Measurements from ENCODE around the gene MBOAT1. TPM values are rescaled to one million over a fixed set of nuclear protein-coding genes. Genes with fewer than 3 reads are reported as not detected.

Gene MBOAT1
- total RNA-seq, 4 donors from 2014 or later, result 9.6 to 24.3 (median 12.6) TPM

- Histone ChIP-seq H3K4me3 (replicated peaks in 1 of 3) (no peak overlapping the region), H3K27ac (no peak overlapping the region), H3K4me1 (peaks cover 8% of the 10 kb centered on the region in 2 donors), H3K27me3 (no peaks in the 10 kb centered on the region), H3K9me3 (no peaks in the 10 kb centered on the region), H3K36me3 (no peaks in the 10 kb centered on the region)
- intact Hi-C loops (cut with DNase I), result no loop called here
- 71 to 72% methylated on average over 4 of the region's 4 CpGs for WGBS, 2 donors
- DNase-seq, result no peak
- no peak for TF ChIP-seq POLR2A (IDR thresholded peaks at IDR 0.05)
- TF ChIP-seq CTCF (IDR thresholded peaks at IDR 0.05), result no peak
Measured at GRCh38 chr6:20159098-20159497, 53.2 kb downstream of the MBOAT1 start.

GRCh38 chr6:20158676-20159075 lies 53.6 kb downstream of the MBOAT1 start:
- intact Hi-C loops (cut with DNase I), result no loop called here
- no peaks in the 10 kb centered on the region for H3K9me3 ChIP-seq
- peaks cover 8% of the 10 kb centered on the region in 2 donors for H3K4me1 ChIP-seq
- no peaks in the 10 kb centered on the region for H3K27me3 ChIP-seq
- no peak overlapping the region for H3K4me3 ChIP-seq (replicated peaks in 1 of 3)
- TF ChIP-seq CTCF (IDR thresholded peaks at IDR 0.05) (no peak), POLR2A (IDR thresholded peaks at IDR 0.05) (no peak)
- 96 to 99% methylated on average over 4 of the region's 4 CpGs for WGBS, 2 donors
- H3K27ac ChIP-seq, result no peak overlapping the region
- H3K36me3 ChIP-seq, result no peaks in the 10 kb centered on the region
- no peak for DNase-seq

GRCh38 chr6:20156824-20157223 lies 55.4 kb downstream of the MBOAT1 start:
- peaks cover 8% of the 10 kb centered on the region in 2 donors for H3K4me1 ChIP-seq
- no peak overlapping the region for H3K4me3 ChIP-seq (replicated peaks in 1 of 3)
- H3K27me3 ChIP-seq, result no peaks in the 10 kb centered on the region
- no peak overlapping the region for H3K27ac ChIP-seq
- no peak for DNase-seq
- intact Hi-C loops (cut with DNase I), result no loop called here
- no peaks in the 10 kb centered on the region for H3K9me3 ChIP-seq
- 93 to 94% methylated on average over 2 of the region's 2 CpGs for WGBS, 2 donors
- TF ChIP-seq CTCF (IDR thresholded peaks at IDR 0.05) (no peak), POLR2A (IDR thresholded peaks at IDR 0.05) (no peak)
- no peaks in the 10 kb centered on the region for H3K36me3 ChIP-seq

- no peaks in the 10 kb centered on the region for H3K36me3 ChIP-seq
- TF ChIP-seq CTCF (IDR thresholded peaks at IDR 0.05) (no peak), POLR2A (IDR thresholded peaks at IDR 0.05) (no peak)
- H3K4me3 ChIP-seq (replicated peaks in 1 of 3), result no peak overlapping the region
- peaks cover 1 to 2% of the 10 kb centered on the region in 2 donors for H3K4me1 ChIP-seq
- H3K27ac ChIP-seq, result no peak overlapping the region
- intact Hi-C loops (cut with DNase I), result no loop called here
- DNase-seq, result no peak
- WGBS, 2 donors, result 90 to 96% methylated on average over 2 of the region's 2 CpGs
- no peaks in the 10 kb centered on the region for H3K9me3 ChIP-seq
- no peaks in the 10 kb centered on the region for H3K27me3 ChIP-seq
Measured at GRCh38 chr6:20154753-20155152, 57.5 kb downstream of the MBOAT1 start.

- no peaks in the 10 kb centered on the region for H3K36me3 ChIP-seq
- H3K27me3 ChIP-seq, result no peaks in the 10 kb centered on the region
- H3K4me1 ChIP-seq, result no peaks in the 10 kb centered on the region
- no peak overlapping the region for H3K27ac ChIP-seq
- DNase-seq, result no peak
- no peak overlapping the region for H3K4me3 ChIP-seq (replicated peaks in 1 of 3)
- WGBS, 2 donors, result 89 to 91% methylated on average over 3 of the region's 3 CpGs
- H3K9me3 ChIP-seq, result no peaks in the 10 kb centered on the region
- intact Hi-C loops (cut with DNase I), result no loop called here
- TF ChIP-seq CTCF (IDR thresholded peaks at IDR 0.05) (no peak), POLR2A (IDR thresholded peaks at IDR 0.05) (no peak)
Measured at GRCh38 chr6:20153194-20153593, 59.1 kb downstream of the MBOAT1 start.
